Stimulated activated effector memory CD8-positive, alpha-beta T cell treated with anti-CD3 and anti-CD28 coated beads, Interleukin-12 subunit alpha, Interleukin-12 subunit beta, amount 100 ng/mL, for 72 hours (primary cell): ENCODE measurements around the gene GHITM.

Source experiments
- ATAC-seq: fragments of 150-1000 bp; cut with Tn5 transposase; 2 replicates; pipeline ENCODE4 v1.10.0; 2021
- DNase-seq, 2 donors: peaks; one replicate each; pipeline ENCODE4 v3.0.0; 2021 to 2022; ENCODE audit warnings: low spot score in 2 of 2
- H3K27ac Mint-ChIP-seq: one replicate; pipeline ENCODE4 v1.8.0; 2022; ENCODE audit warnings: mild to moderate bottlenecking, mixed read lengths
- H3K36me3 Mint-ChIP-seq: one replicate; pipeline ENCODE4 v1.8.0; 2022; ENCODE audit warnings: mild to moderate bottlenecking, mixed read lengths
- H3K4me1 Mint-ChIP-seq: one replicate; pipeline ENCODE4 v1.8.0; 2022; ENCODE audit warnings: mixed read lengths
- H3K4me3 Mint-ChIP-seq: one replicate; pipeline ENCODE4 v1.8.0; 2022; ENCODE audit warnings: mild to moderate bottlenecking, mixed read lengths
- H3K9me3 Mint-ChIP-seq: one replicate; pipeline ENCODE4 v1.8.0; 2022; ENCODE audit warnings: mixed read lengths

The GHITM gene

GRCh38 chr10:84196941-84197340 lies 57.6 kb downstream of the GHITM start:
- no peak for DNase-seq

GRCh38 chr10:84197643-84198042 lies 58.3 kb downstream of the GHITM start:
- Mint-ChIP-seq H3K4me1 (no peaks in the 10 kb centered on the region), H3K9me3 (no peaks in the 10 kb centered on the region), H3K36me3 (no peaks in the 10 kb centered on the region), H3K4me3 (no peak overlapping the region), H3K27ac (no peak overlapping the region)
- no peak for DNase-seq
- no peak for ATAC-seq

More at GRCh38 chr10:84196941-84197340, 57.6 kb downstream of the GHITM start:
- no peak overlapping the region for H3K27ac Mint-ChIP-seq
- no peak overlapping the region for H3K4me3 Mint-ChIP-seq
- no peak for ATAC-seq
- no peaks in the 10 kb centered on the region for H3K36me3 Mint-ChIP-seq
- no peaks in the 10 kb centered on the region for H3K9me3 Mint-ChIP-seq
- peaks cover 2% of the 10 kb centered on the region for H3K4me1 Mint-ChIP-seq

- H3K4me1 Mint-ChIP-seq, result no peaks in the 10 kb centered on the region
- H3K4me3 Mint-ChIP-seq, result no peak overlapping the region
- no peaks in the 10 kb centered on the region for H3K36me3 Mint-ChIP-seq
- DNase-seq (no peak), ATAC-seq (no peak)
- H3K27ac Mint-ChIP-seq, result no peak overlapping the region
- H3K9me3 Mint-ChIP-seq, result no peaks in the 10 kb centered on the region
These were observed 59.1 kb downstream of the GHITM start for GRCh38 chr10:84198206-84198915.

- ATAC-seq (no peak), DNase-seq (no peak)
- H3K4me1 Mint-ChIP-seq, result peaks cover 4% of the 10 kb centered on the region
These were observed 61.4 kb downstream of the GHITM start for GRCh38 chr10:84200537-84201243.

GRCh38 chr10:84201244-84201606 lies 61.9 kb downstream of the GHITM start:
- no peak for ATAC-seq
- Mint-ChIP-seq H3K36me3 (no peaks in the 10 kb centered on the region), H3K9me3 (no peaks in the 10 kb centered on the region), H3K27ac (no peak overlapping the region), H3K4me3 (no peak overlapping the region), H3K4me1 (peaks cover 6% of the 10 kb centered on the region)
- DNase-seq, result no peak

More at GRCh38 chr10:84200537-84201243, 61.4 kb downstream of the GHITM start:
- no peak overlapping the region for H3K27ac Mint-ChIP-seq
- H3K9me3 Mint-ChIP-seq, result no peaks in the 10 kb centered on the region
- H3K4me3 Mint-ChIP-seq, result no peak overlapping the region
- H3K36me3 Mint-ChIP-seq, result no peaks in the 10 kb centered on the region

- no peaks in the 10 kb centered on the region for H3K9me3 Mint-ChIP-seq
- peaks cover 6% of the 10 kb centered on the region for H3K4me1 Mint-ChIP-seq
- no peak for ATAC-seq
- H3K27ac Mint-ChIP-seq, result no peak overlapping the region
- no peak for DNase-seq
- H3K36me3 Mint-ChIP-seq, result no peaks in the 10 kb centered on the region
- H3K4me3 Mint-ChIP-seq, result no peak overlapping the region
These were observed 62.4 kb downstream of the GHITM start for GRCh38 chr10:84201682-84202081.

- Mint-ChIP-seq H3K36me3 (no peaks in the 10 kb centered on the region), H3K27ac (no peak overlapping the region), H3K4me3 (no peak overlapping the region), H3K4me1 (peaks cover 6% of the 10 kb centered on the region), H3K9me3 (no peaks in the 10 kb centered on the region)
- DNase-seq (no peak), ATAC-seq (no peak)
These were observed 63.0 kb downstream of the GHITM start for GRCh38 chr10:84202349-84202748.
